GM19023 (cell line): ENCODE measurements around the gene RGMA.
"Not testable (repeated sequence)": the region's sequence is repeated elsewhere in the genome, so short reads cannot be mapped to it uniquely, and the experiment has no call there.

Source experiments
- ATAC-seq: cut with Tn5 transposase; IDR thresholded peaks from one replicate; pipeline ENCODE4 v1.9.1; 2021; ENCODE audit warnings: mild to moderate bottlenecking, moderate library complexity; ENCODE audit not compliant: unreplicated experiment

RGMA gene

GRCh38 chr15:93035953-93036810, 52.8 kb downstream of the RGMA start:
- ATAC-seq: peak; percentile 75

DNA sequence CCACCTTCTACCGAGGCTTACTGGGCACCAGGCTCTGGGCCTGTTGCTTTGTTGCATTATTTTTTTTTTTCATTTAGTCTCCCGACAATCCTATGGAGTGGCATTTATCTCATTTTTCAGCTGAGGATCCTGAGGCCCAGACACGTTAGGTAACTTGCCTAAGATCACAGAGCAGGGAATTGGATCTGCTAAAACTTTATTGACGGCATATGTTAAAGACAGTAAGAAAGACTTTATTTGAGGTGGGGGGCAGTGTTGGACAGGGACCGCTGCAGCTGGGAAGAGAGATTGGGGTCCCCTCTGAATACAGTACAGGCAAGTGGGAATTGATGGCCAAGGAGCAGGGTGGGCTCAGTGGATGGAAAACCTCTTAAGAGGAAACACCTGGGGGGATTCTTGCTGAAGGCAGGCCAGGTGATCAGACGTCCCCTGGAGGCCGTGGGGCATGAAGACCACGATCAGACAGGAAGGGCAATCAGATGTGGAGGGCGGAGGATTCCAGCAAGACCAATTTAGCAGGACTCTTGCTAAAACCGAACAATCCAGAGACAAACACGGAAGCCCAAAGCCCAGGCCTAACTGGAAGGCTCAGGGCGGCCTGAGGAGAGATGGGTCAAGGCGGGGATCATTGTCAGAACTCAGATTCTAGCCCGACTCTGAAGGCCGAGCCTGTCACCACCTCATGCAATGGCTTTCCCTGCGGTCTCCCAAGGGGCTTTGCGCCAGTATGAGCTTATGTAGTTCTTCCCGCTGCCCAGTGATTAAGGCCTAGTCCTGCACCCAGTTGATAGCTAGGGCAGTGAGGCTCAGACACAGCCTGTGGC, 53.7 kb downstream of the RGMA start:
- no peak for ATAC-seq

DNA sequence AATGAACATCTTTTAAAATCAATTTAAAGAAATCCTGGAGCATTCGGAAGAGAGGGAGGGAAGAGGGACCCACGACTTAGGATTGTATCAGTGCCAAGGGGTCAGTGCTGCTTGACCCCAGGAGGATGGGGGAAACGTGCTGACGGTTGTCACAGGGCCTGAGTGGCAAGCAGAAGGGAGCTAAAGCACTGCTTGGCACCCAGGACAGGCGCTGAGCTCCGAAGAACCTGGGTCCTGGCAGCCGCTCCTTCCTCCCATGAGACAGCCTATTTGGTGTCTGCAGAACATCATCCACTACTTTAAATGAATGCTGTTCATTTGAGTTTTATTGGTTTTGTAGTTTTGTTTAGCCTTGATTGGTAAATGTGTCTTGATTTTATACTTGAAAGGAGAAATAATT, 54.5 kb downstream of the RGMA start:
- ATAC-seq: no peak

DNA sequence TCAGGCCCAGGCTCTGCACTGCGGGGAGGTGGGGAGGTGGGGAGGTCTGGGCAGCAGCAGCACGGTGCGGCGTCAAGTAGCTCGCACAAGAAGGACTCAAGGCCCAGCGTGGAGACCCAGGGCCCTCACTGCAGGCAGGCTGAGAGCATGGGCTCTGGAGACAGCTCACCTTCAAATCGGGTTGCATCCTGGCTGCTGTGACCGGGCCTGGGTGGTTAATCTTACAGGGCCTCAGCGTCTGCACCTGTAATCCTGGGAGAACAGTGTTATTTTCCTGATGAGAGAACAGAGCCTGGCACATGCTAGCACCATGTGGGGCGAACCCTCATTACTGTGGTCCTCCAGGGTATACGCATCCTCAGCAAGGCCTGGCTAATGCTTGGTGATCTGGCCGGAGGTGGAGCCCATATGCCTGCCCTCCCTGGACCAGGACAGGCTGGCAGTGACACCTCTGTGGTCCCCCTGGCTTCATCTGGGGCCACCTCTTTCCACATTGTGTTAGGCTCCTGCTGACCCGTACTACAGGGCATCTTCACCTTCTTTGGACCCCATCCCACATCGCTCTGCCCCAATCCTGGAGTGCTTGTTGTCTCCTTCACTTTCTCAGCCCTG, 55.5 kb downstream of the RGMA start:
- no peak for ATAC-seq

DNA sequence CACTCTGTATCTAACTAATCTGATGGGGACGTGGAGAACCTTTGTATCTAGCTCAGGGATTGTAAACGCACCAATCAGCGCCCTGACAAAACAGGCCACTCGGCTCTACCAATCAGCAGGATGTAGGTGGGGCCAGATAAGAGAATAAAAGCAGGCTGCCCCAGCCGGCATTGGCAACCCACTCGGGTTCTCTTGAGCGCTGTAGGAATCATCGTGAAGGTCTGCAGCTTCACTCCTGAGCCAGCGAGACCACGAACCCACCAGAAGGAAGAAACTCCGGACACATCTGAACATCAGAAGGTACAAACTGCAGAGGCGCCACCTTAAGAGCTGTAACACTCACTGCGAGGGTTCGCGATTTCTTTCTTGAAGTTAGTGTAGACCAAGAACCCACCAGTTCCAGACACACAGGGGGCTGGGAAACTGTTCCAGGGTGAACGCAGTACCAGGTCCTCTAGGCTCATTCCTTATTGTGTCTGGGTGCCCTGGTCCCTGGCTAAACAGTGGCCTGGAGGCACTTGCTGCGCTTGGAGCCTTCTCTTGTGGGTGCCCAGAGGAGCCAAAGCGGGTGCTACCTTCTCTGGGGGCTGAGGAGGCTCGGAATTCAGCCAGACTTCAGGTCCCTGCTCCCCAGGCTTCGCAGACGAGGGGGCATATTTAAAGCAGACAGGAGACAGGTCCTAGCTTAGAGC, 56.4 kb downstream of the RGMA start:
- ATAC-seq: not testable (repeated sequence)

DNA sequence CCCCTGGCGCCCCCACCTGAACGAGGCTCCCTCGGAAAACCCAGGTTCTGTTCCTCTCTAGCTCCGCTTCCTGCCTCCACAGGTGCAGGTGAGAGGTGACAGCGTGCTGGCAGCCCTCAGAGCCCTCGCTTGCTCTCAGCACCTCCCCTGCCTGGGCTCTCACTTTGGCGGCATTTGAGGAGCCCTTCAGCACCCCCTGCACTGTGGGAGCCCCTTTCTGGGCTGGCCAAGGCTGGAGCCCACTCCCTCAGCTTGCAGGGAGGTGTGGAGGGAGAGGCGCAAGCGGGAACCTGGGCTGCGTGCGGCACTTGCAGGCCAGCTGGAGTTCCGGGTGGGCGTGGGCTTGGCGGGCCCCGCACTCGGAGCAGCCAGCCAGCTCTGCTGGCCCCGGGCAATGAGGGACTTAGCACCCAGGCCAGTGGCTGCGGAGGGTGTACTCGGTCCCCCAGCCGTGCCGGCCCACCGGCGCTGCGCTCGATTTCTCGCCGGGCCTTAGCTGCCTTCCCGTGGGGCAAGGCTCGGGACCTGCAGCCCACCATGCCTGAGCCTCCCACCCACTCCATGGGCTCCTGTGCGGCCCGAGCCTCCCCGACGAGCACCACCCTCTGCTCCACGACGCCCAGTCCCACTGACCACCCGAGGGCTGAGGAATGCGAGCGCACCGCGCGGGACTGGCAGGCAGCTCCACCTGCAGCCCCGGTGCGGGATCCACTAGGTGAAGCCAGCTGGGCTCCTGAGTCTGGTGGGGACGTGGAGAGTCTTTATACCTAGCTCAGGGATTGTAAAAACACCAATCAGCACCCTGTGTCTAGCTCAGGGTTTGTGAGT, 57.2 kb downstream of the RGMA start:
- ATAC-seq: not testable (repeated sequence)

- no peak for ATAC-seq
These were observed 57.9 kb downstream of the RGMA start for GRCh38 chr15:93031103-93031464.

DNA sequence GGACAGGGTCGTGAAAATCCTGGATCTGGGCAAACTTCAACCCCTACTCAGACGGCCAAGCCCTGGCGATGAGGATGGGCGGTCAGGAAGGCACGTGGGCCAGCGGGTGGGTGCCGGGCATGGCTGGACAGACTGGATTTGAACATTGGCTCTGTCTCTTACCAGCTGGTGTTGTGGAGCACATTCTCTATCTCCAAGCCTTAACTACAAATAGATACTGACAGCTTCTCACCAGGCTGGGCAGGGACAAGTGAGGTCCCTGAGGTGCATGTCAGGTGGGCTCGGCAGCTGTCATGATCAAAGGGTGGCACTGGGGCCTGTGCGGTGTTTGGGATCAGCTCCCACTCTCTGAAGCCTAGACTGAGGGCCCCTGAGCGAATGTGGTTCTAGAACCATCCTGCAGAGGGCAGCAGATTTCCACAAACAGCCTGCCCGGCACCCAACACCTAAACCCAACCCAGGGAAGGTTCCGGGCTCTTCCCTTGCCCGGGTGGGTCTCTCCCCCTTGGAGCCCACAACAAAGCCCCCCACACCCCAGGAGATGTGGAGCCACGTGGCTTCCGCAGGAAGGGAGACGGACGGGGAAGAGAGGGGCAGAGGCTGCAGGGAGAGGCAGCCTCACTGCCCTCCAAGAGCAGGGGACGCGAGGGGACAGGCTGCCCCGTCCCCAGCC, 58.4 kb downstream of the RGMA start:
- peak; percentile 87 for ATAC-seq

DNA sequence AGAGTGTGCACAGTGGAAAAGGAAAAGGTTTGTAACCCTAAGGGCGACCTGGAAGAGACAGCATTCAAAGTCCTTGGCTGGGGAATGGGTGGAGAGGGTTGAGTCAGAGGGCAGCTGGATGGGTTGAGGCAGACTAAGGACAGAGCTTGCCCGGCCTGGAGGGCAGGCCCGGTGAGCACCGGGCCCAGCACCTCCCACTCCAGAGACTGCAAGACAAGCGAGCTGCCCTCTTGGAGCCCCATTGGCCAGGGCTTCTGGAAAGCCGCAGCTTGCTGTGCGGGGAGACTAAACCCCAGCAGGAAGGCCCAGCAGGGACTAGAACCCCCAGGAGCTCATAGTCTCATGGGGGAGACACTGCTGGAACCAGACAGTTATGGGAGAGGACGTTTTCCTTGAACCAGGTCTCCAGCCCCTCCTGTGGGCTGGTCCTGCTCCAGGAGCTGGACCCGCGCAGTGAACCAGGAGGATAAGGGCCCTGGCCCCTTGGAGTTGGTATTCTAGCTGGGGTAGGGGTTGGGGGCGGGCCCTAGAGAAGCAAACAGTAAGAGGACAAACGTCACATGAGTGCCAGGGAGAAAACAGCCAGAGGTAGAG, 59.1 kb downstream of the RGMA start:
- ATAC-seq: no peak

- ATAC-seq: no peak
These were observed 59.7 kb downstream of the RGMA start for GRCh38 chr15:93029214-93029835.

DNA sequence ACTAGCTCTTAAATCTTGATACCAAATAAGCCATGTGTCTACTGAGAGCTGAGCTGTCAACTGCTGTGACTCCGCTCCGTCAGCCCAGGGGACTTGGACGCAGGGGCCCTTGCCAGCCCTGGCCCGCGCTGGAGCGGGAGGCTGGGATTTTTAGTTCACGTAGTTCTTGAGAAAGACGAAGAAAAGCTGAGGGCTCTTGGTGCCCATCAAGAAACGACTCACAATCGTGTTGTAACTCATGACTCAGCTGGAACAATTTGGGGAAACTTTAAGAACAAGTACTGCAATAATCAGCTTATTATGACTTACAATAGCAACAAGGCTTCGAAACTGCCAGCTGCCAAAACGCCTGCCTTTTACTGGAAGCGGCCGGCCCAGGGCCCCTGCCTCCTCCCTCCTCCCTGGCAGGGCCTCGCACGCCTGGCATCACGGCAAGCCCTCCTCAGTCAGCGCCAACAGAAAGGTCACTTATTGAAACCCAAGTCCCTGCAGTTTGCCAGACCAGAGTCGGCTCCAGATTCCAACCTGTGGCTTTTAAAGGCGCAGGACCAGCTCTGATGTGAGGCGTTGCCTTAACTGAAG, 60.3 kb downstream of the RGMA start:
- ATAC-seq: no peak

DNA sequence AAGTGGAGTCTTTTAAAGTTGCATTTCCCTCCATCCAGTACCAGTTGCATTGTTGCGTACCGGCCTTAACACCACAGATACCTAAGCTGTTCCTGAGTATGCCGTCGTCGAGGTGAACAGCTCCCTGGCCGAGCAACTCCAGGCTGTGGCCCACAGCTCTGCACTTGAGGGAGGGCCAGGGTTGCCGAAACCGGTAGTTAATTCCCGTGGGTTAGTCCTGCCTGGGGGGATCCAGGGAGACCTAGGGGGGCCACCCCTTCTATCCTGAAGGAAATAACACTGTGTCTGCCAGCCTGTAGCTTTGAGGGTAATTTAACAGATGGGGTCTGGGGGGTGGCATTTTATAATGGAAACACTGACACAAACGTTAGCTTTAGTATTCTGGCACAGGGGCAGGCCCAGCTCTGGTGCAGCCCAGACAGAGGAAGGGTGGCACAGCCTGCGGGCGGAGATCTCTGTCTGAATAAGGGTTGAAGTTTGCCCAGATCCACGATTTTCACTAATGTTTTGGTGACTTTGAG, 60.8 kb downstream of the RGMA start:
- no peak for ATAC-seq

DNA sequence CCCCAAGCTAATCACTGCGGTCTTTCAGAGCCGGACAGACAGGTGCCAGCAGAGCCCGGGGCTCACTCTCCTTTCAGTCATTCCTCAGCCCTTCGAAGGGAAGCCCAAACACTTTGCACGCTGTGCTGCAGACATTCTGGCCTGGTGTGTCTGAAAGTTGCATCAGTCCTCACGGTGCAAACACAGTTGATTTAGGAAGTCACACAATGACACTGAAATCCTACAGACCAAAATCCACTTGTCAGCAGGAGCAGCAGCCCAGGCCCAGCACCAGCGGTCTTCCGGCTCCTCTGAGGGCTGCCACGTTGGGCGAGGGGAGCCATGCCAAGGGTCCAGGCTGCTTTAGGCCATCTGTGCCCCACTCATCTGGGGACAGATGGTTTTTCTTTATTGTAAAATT, 61.6 kb downstream of the RGMA start:
- ATAC-seq: no peak

GRCh38 chr15:93026380-93026817, 62.6 kb downstream of the RGMA start:
- no peak for ATAC-seq

GRCh38 chr15:93025625-93025982, 63.4 kb downstream of the RGMA start:
- no peak for ATAC-seq

DNA sequence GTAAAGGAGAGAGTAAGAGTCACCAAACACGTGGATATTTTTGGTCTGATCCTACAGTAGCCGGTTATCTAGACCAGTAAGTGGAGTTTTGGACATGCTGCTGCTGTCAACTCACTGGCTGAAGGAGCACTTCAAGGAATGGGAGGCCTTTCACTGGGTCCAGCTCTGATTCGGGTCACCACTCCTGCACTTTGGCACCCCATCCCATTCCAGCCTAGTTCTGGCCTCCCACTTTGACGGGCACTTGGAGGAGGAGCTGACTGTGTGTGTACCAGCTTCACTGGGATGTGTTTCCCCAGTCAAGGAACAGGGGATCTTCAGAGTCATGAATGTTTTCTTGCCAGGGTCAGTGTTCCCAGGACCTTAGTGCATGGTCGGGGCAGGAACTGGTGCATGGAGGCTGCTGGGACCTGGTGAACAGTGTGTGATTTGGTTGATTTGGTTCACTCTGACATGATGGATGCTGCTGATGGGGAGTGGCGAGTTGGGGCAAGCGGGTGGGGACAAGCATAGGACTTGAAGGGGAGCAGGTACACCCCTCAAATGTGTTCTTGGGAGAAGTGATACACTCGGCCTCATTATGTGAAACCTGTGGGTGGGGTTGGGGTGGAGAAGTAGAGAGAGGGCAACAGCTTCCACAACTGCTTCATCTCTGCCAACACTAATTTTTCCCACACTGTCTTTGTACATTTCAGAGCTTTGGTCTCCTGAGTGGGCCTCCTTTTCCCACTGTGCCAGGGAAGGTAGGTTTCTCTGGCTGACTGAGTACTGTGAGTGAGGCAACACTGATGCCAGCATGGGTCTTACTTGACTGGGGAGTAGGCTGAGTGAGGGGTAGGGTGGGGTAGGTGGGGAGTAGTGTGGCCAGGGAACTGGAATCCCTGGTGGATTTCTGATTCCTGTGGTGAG, 64.0 kb downstream of the RGMA start:
- no peak for ATAC-seq

DNA sequence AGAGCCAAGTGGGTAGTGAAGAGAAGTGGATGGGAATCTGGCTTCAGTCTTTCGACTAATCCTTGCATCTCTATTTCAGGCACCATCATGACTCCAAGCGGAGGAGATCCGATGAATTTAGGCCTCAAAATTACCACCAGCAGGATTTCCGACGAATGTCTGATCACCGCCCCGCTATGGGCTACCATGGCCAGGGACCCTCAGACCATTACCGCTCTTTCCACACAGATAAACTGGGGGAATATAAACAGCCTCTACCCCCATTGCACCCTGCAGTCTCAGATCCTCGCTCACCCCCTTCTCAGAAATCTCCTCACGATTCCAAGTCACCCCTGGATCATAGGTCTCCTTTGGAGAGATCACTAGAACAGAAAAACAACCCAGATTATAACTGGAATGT, 64.7 kb downstream of the RGMA start:
- ATAC-seq: no peak
